ENCODE data around the gene PPP6R3. TPM values are rescaled to one million over a fixed set of nuclear protein-coding genes. Genes with fewer than 3 reads are reported as not detected.

Gene PPP6R3
- total and polyA plus RNA-seq, 2 donors (not counting 3 experiments of a cell fraction or from before 2014, with no cell fraction given) = 31.7 to 98.8 TPM

- dilution Hi-C loops (cut with MboI; ENCODE audit: extremely low pct_ligation_motif_present, low sequenced_read_pairs) (no loop called here), intact Hi-C loops (cut with micrococcal nuclease) (loop anchor here (2.0 to 5.0 kb wide), 4 partner anchors 41 to 121 kb away; no protein-coding TSS in a partner anchor)
- POLR2A ChIA-PET = interaction anchor here (0.5 kb wide), 1 partner anchor 24 kb away, joined by 11 read pairs; no protein-coding TSS in a partner anchor
- Histone ChIP-seq H3K79me2 (ENCODE audit: control insufficient read depth, insufficient read depth, low read length) (peaks cover 59% of the 10 kb centered on the region), H3K27ac (ENCODE audit: insufficient read depth, low read depth, low read length) (no peak overlapping the region), H3K9me3 (replicated peaks; ENCODE audit: control insufficient read depth, insufficient read depth, low read length) (no peaks in the 10 kb centered on the region), H3K9me1 (replicated peaks; ENCODE audit: control insufficient read depth, extremely low read depth, insufficient read depth, low read length) (no peaks in the 10 kb centered on the region), H3K4me2 (ENCODE audit: insufficient read depth, low read length) (peak overlapping the region; percentile 66), H4K20me1 (replicated peaks; ENCODE audit: control insufficient read depth, extremely low read depth, insufficient read depth, low read length) (peaks cover 17% of the 10 kb centered on the region), H3K4me1 (ENCODE audit: control insufficient read depth, extremely low read depth, insufficient read depth, low read length) (peaks cover 20% of the 10 kb centered on the region), H3K4me3 (replicated peaks in 1 of 3; ENCODE audit: insufficient read depth in 1 of 3, low read depth in 1 of 3, low read length in 3 of 3) (peak overlapping the region; percentile 66 to 83 (median 69)), H3K36me3 (ENCODE audit: control insufficient read depth in 2 of 2, extremely low read depth in 1 of 2, insufficient read depth in 2 of 2, low read length in 2 of 2) (no peaks in the 10 kb centered on the region), H3K27me3 (ENCODE audit: control insufficient read depth in 2 of 2, insufficient read depth in 2 of 2, low read length in 2 of 2) (no peaks in the 10 kb centered on the region), H2AFZ (ENCODE audit: low read depth, low read length) (no peak overlapping the region), H3K9ac (replicated peaks; ENCODE audit: extremely low read depth, insufficient read depth, low read length) (peak overlapping the region; percentile 93)
- TF ChIP-seq POLR2AphosphoS5 (IDR thresholded peaks at IDR 0.05; ENCODE audit: insufficient read depth, low read depth, low read length) = no peak
- TF ChIP-seq MAX (IDR thresholded peaks at IDR 0.05; ENCODE audit: insufficient read depth, insufficient read length) = no peak
- TF ChIP-seq FOS (IDR thresholded peaks at IDR 0.05; ENCODE audit: borderline replicate concordance, insufficient read depth, low read length) = no peak
- BruUV-seq (replicated peaks) = no TSS peak
- peak; percentile 72 for FAIRE-seq
- CTCF ChIA-PET = interaction anchor here (1.1 to 1.5 kb wide), 2 partner anchors 64 to 123 kb away, joined by 4 to 6 read pairs; no protein-coding TSS in a partner anchor
- DNase-seq (ENCODE audit: low read depth, low spot score) = no peak
Measured at GRCh38 chr11:68461575-68461917, 994 bp downstream of the PPP6R3 start.

- no peaks in the 10 kb centered on the region for H3K36me3 ChIP-seq (ENCODE audit: control insufficient read depth in 2 of 2, extremely low read depth in 1 of 2, insufficient read depth in 2 of 2, low read length in 2 of 2)
- H3K9me1 ChIP-seq (replicated peaks; ENCODE audit: control insufficient read depth, extremely low read depth, insufficient read depth, low read length) = no peaks in the 10 kb centered on the region
- H3K27me3 ChIP-seq (ENCODE audit: control insufficient read depth in 2 of 2, insufficient read depth in 2 of 2, low read length in 2 of 2) = no peaks in the 10 kb centered on the region
- FAIRE-seq (no peak), DNase-seq (ENCODE audit: low read depth, low spot score) (no peak)
- intact Hi-C loops (cut with micrococcal nuclease) = loop anchor here (5.0 kb wide), 3 partner anchors 59 to 119 kb away; no protein-coding TSS in a partner anchor
- H3K4me2 ChIP-seq (ENCODE audit: insufficient read depth, low read length) = peak overlapping the region; percentile 66
- no peak overlapping the region for H3K27ac ChIP-seq (ENCODE audit: insufficient read depth, low read depth, low read length)
- ChIA-PET POLR2A (interaction anchor here (0.7 kb wide), 1 partner anchor 260 kb away, joined by 4 read pairs; no protein-coding TSS in a partner anchor), CTCF (no interaction called here)
- no TSS peak for BruUV-seq (replicated peaks)
- peaks cover 26% of the 10 kb centered on the region for H4K20me1 ChIP-seq (replicated peaks; ENCODE audit: control insufficient read depth, extremely low read depth, insufficient read depth, low read length)
- no peak overlapping the region for H3K9ac ChIP-seq (replicated peaks; ENCODE audit: extremely low read depth, insufficient read depth, low read length)
- no peak overlapping the region for H3K4me3 ChIP-seq (replicated peaks in 1 of 3; ENCODE audit: insufficient read depth in 1 of 3, low read depth in 1 of 3, low read length in 3 of 3)
- H3K4me1 ChIP-seq (ENCODE audit: control insufficient read depth, extremely low read depth, insufficient read depth, low read length) = peaks cover 20% of the 10 kb centered on the region
- H2AFZ ChIP-seq (ENCODE audit: low read depth, low read length) = no peak overlapping the region
- no peak for TF ChIP-seq POLR2A (IDR thresholded peaks at IDR 0.05; ENCODE audit: low read depth, low read length)
- no peak for TF ChIP-seq FOS (IDR thresholded peaks at IDR 0.05; ENCODE audit: borderline replicate concordance, insufficient read depth, low read length)
- no peak for TF ChIP-seq GATA2 (IDR thresholded peaks at IDR 0.05; ENCODE audit: insufficient read depth, insufficient read length, low read depth, low read length)
- TF ChIP-seq MYC (IDR thresholded peaks at IDR 0.05; ENCODE audit: low read depth, low read length) = no peak
- TF ChIP-seq EZH2 (IDR thresholded peaks at IDR 0.05; ENCODE audit: borderline replicate concordance, low read depth, low read length, severe bottlenecking) = no peak
- TF ChIP-seq JUN (IDR thresholded peaks at IDR 0.05; ENCODE audit: borderline replicate concordance, insufficient read depth, insufficient read length, low read depth) = no peak
- no peak for TF ChIP-seq CTCF (IDR thresholded peaks at IDR 0.05; ENCODE audit: extremely low read depth in 1 of 2, insufficient read depth in 1 of 2, low read depth in 1 of 2, low read length in 2 of 2)
- TF ChIP-seq POLR2AphosphoS5 (IDR thresholded peaks at IDR 0.05; ENCODE audit: insufficient read depth, low read depth, low read length) = no peak
- dilution Hi-C loops (cut with MboI; ENCODE audit: extremely low pct_ligation_motif_present, low sequenced_read_pairs) = no loop called here
- H3K79me2 ChIP-seq (ENCODE audit: control insufficient read depth, insufficient read depth, low read length) = peaks cover 79% of the 10 kb centered on the region
- no peaks in the 10 kb centered on the region for H3K9me3 ChIP-seq (replicated peaks; ENCODE audit: control insufficient read depth, insufficient read depth, low read length)
Measured at GRCh38 chr11:68463714-68464113, 3.2 kb downstream of the PPP6R3 start.

All from endothelial cell of umbilical vein (primary cell).